HCT116 (cell line): Measurements from ENCODE around the gene GNA12. TPM values are rescaled to one million over a fixed set of nuclear protein-coding genes. Genes with fewer than 3 reads are reported as not detected.

Experiments
- ATAC-seq: fragments of 200-7000 bp; cut with Tn5 transposase; 2 replicates; pipeline ENCODE4 v1.9.1; 2020; ENCODE audit warnings: mild to moderate bottlenecking, moderate library complexity
- BruUV-seq: library from RNA; stranded (reverse); fragments of 400-500 nt; replicated peaks from 2 replicates; lab custom pipeline; 2021; lab: Mats Ljungman, UMichigan
- CTCF ChIA-PET: fragments of 300-600 bp; sonication (Branson Sonifier 250); formaldehyde crosslinking; loops from one replicate; lab custom pipeline; 2021; ENCODE audit warnings: antibody characterized with exemption; lab: Charles Lee
- POLR2A ChIA-PET: fragments of 300-600, 350-600 bp; sonication (Branson Sonifier 250); formaldehyde crosslinking; loops from one replicate; lab custom pipeline; 2021; ENCODE audit warnings: antibody characterized with exemption; lab: Charles Lee
- RAD21 ChIA-PET, 2 experiments: fragments of 300-600 bp; sonication (Branson Sonifier 250); formaldehyde crosslinking; loops; one replicate each; lab custom pipeline; 2023; ENCODE audit warnings: low total read pairs in 2 of 2; ENCODE audit not compliant: uncharacterized antibody in 2 of 2, unreplicated experiment in 2 of 2, low non-redundant PET in 1 of 2; lab: Charles Lee
- DNase-seq: peaks from one replicate; pipeline ENCODE4 v3.0.0-alpha.2; 2010; ENCODE audit warnings: low read depth, low spot score
- H2AFZ ChIP-seq: fragments of 200-600 bp; shearing (Covaris generic), sonication (generic); 2 replicates; pipeline ENCODE4 v1.6.1; 2017; ENCODE audit warnings: low read depth, mixed run types, mixed read lengths, antibody characterized with exemption, low read length; ENCODE audit not compliant: poor library complexity, severe bottlenecking
- H3K27ac ChIP-seq: 2 replicates; pipeline ENCODE4 v1.5.1; 2012; ENCODE audit warnings: low read depth, low read length
- H3K27me3 ChIP-seq: fragments of 200-600 bp; sonication (generic); 2 replicates; pipeline ENCODE4 v1.6.1; 2016; ENCODE audit warnings: mixed run types, low read length, mixed read lengths; ENCODE audit not compliant: insufficient read depth
- H3K36me3 ChIP-seq, 2 experiments: fragments of 200-500 bp in 1 of 2; fragments of 200-600 bp in 1 of 2; sonication (Bioruptor generic) in 1 of 2; sonication (generic) in 1 of 2; 2 replicates each; pipeline versions ENCODE4 v1.5.1 to v1.6.1; 2014 to 2016; ENCODE audit warnings: low read length in 2 of 2, inconsistent platforms in 1 of 2, mixed read lengths in 1 of 2, mixed run types in 1 of 2; ENCODE audit not compliant: insufficient read depth in 2 of 2, control insufficient read depth in 1 of 2
- H3K4me1 ChIP-seq, 2 experiments: fragments of 200-600 bp in 1 of 2; sonication (generic) in 1 of 2; 2 replicates each; pipeline versions ENCODE4 v1.5.1 to v1.6.1; 2012 to 2017; ENCODE audit warnings: low read length in 2 of 2, inconsistent platforms in 1 of 2, mild to moderate bottlenecking in 1 of 2, mixed read lengths in 1 of 2, mixed run types in 1 of 2, moderate library complexity in 1 of 2; ENCODE audit not compliant: insufficient read depth in 2 of 2, control insufficient read depth in 1 of 2
- H3K4me2 ChIP-seq: fragments of 200-600 bp; sonication (generic); 2 replicates; pipeline ENCODE4 v1.6.1; 2017; ENCODE audit warnings: mixed run types, low read length, mixed read lengths
- H3K4me3 ChIP-seq, 2 experiments: fragments of 200-600 bp in 1 of 2; sonication (generic) in 1 of 2; replicated peaks in 1 of 2; 2 replicates each; pipeline ENCODE4 v1.5.1; 2011 to 2016; ENCODE audit warnings: low read length in 2 of 2, control low read depth in 1 of 2, low read depth in 1 of 2, mild to moderate bottlenecking in 1 of 2, mixed read lengths in 1 of 2, mixed run types in 1 of 2
- H3K79me2 ChIP-seq: fragments of 200-600 bp; sonication (generic); 2 replicates; pipeline ENCODE4 v1.6.1; 2017; ENCODE audit warnings: mild to moderate bottlenecking, mixed run types, low read length, moderate library complexity, mixed read lengths; ENCODE audit not compliant: insufficient read depth
- H3K9ac ChIP-seq: fragments of 200-600 bp; sonication (generic); 2 replicates; pipeline ENCODE4 v1.6.1; 2016; ENCODE audit warnings: low read length, mixed read lengths
- H3K9me2 ChIP-seq: fragments of 200-600 bp; sonication (generic), shearing (Covaris generic); 2 replicates; pipeline ENCODE4 v1.6.1; 2017; ENCODE audit warnings: mixed run types, mild to moderate bottlenecking, moderate library complexity; ENCODE audit not compliant: insufficient read depth
- H3K9me3 ChIP-seq, 2 experiments: fragments of 200-500 bp in 1 of 2; fragments of 200-600 bp in 1 of 2; sonication (Bioruptor generic) in 1 of 2; sonication (generic) in 1 of 2; 2 replicates each; pipeline ENCODE4 v1.6.1; 2014 to 2017; ENCODE audit warnings: low read length in 2 of 2, mixed read lengths in 2 of 2, inconsistent platforms in 1 of 2, low read depth in 1 of 2, mild to moderate bottlenecking in 1 of 2, mixed run types in 1 of 2, moderate library complexity in 1 of 2; ENCODE audit not compliant: control insufficient read depth in 1 of 2, insufficient read depth in 1 of 2
- H4K20me1 ChIP-seq: fragments of 200-600 bp; sonication (generic), shearing (Covaris generic); 2 replicates; pipeline ENCODE4 v1.6.1; 2017; ENCODE audit warnings: mixed run types, mild to moderate bottlenecking, moderate library complexity; ENCODE audit not compliant: insufficient read depth
- ATF3 ChIP-seq: IDR thresholded peaks from 2 replicates; pipeline ENCODE4 v1.6.1; 2012
- CBX3 ChIP-seq: IDR thresholded peaks from 2 replicates; pipeline ENCODE4 v1.6.1; 2012; ENCODE audit warnings: low read depth
- CEBPB ChIP-seq: IDR thresholded peaks from 2 replicates; pipeline ENCODE4 v1.6.1; 2012; ENCODE audit warnings: low read depth
- EGR1 ChIP-seq: IDR thresholded peaks from 2 replicates; pipeline ENCODE4 v1.6.1; 2012; ENCODE audit warnings: low read depth
- EZH2 ChIP-seq: fragments of 200-600 bp; sonication (generic); IDR thresholded peaks from 2 replicates; pipeline ENCODE4 v1.6.1; 2017; ENCODE audit warnings: antibody characterized with exemption, mixed run types
- EZH2phosphoT487 ChIP-seq: fragments of 200-600 bp; IDR thresholded peaks from 2 replicates; pipeline ENCODE4 v1.6.1; 2018; ENCODE audit warnings: antibody characterized with exemption, borderline replicate concordance
- JUND ChIP-seq: IDR thresholded peaks from 2 replicates; pipeline ENCODE4 v1.6.1; 2012
- RAD21 ChIP-seq: IDR thresholded peaks from 2 replicates; pipeline ENCODE4 v1.6.1; 2012; ENCODE audit warnings: low read depth, mild to moderate bottlenecking
- SIN3A ChIP-seq: IDR thresholded peaks from 2 replicates; pipeline ENCODE4 v1.6.1; 2012; ENCODE audit warnings: low read depth
- SP1 ChIP-seq: IDR thresholded peaks from 2 replicates; pipeline ENCODE4 v1.6.1; 2012; ENCODE audit warnings: low read depth
- TCF7L2 ChIP-seq: IDR thresholded peaks from 2 replicates; pipeline ENCODE4 v1.7.0; 2011; ENCODE audit warnings: borderline replicate concordance, inconsistent platforms; ENCODE audit not compliant: insufficient read depth, insufficient read length; ENCODE audit errors: extremely low read depth
- YY1 ChIP-seq: IDR thresholded peaks from 2 replicates; pipeline ENCODE4 v1.6.1; 2011; ENCODE audit warnings: low read length, low read depth, moderate library complexity, mild to moderate bottlenecking; ENCODE audit not compliant: insufficient replicate concordance; ENCODE audit errors: extremely low read depth
- ZFX ChIP-seq: fragments of 450-650 bp; IDR thresholded peaks from 2 replicates; pipeline ENCODE4 v1.6.1; 2017
- intact Hi-C: fragments of 100-400 bp; cut with micrococcal nuclease; formaldehyde crosslinking; loops from 2 replicates; pipeline ENCODE4 v1.10.0; 2022
- total RNA-seq: library from RNA; stranded (reverse); gene quantifications from one replicate; pipeline ENCODE4 v1.2.1, GENCODE V29; 2021; ENCODE audit not compliant: unreplicated experiment
- TF ChIP-seq, protein P1 (sequence below): IDR thresholded peaks from 2 replicates; pipeline ENCODE4 v1.6.1; 2012; ENCODE audit warnings: low read depth
- TF ChIP-seq, protein P2 (sequence below): IDR thresholded peaks from 2 replicates; pipeline ENCODE4 v1.6.1; 2011; ENCODE audit warnings: mild to moderate bottlenecking, low read length, moderate library complexity; ENCODE audit not compliant: insufficient replicate concordance; ENCODE audit errors: extremely low read depth
- TF ChIP-seq, protein P3 (sequence below), 3 experiments: fragments of 200-600 bp in 1 of 3; sonication (generic) in 1 of 3; IDR thresholded peaks in 2 of 3; conservative IDR thresholded peaks in 1 of 3; 2 replicates each; pipeline ENCODE4 v1.5.1; 2012 to 2017; ENCODE audit warnings: low read depth in 2 of 3, low read length in 2 of 3, antibody characterized with exemption in 1 of 3, borderline replicate concordance in 1 of 3, control low read depth in 1 of 3, mild to moderate bottlenecking in 1 of 3, mixed read lengths in 1 of 3, mixed run types in 1 of 3, moderate library complexity in 1 of 3; ENCODE audit not compliant: insufficient read depth in 1 of 3

Gene GNA12
- total RNA-seq, 1 experiment from 2014 or later, result 32.6 TPM

GRCh38 chr7:2821842-2822507 is 22.1 kb downstream of the GNA12 start:
- CTCF ChIA-PET, result no interaction called here
- Histone ChIP-seq H3K4me2 (no peak overlapping the region), H3K36me3 (no peaks in the 10 kb centered on the region), H3K79me2 (peaks cover 90% of the 10 kb centered on the region), H3K4me1 (peaks cover 0 to 13% of the 10 kb centered on the region in 2 experiments; a peak in 1 of 4 replicates), H3K27me3 (no peaks in the 10 kb centered on the region), H4K20me1 (no peaks in the 10 kb centered on the region; the same call in 1 of the 2 replicates), H3K9me2 (no peaks in the 10 kb centered on the region), H2AFZ (no peak overlapping the region), H3K4me3 (no peak overlapping the region), H3K9ac (no peak overlapping the region), H3K9me3 (no peaks in the 10 kb centered on the region), H3K27ac (no peak overlapping the region)
- intact Hi-C loops, result loop anchor here (5.0 kb wide), 1 partner anchor 100 kb away; no protein-coding TSS in a partner anchor
- TF ChIP-seq CBX3 (no peak), ZFX (no peak), CEBPB (no peak), TCF7L2 (no peak), SIN3A (no peak), JUND (no peak), YY1 (no peak), EGR1 (no peak), EZH2 (no peak), SP1 (no peak), RAD21 (no peak), EZH2phosphoT487 (no peak), ATF3 (no peak)
- TF ChIP-seq, protein P1, sequence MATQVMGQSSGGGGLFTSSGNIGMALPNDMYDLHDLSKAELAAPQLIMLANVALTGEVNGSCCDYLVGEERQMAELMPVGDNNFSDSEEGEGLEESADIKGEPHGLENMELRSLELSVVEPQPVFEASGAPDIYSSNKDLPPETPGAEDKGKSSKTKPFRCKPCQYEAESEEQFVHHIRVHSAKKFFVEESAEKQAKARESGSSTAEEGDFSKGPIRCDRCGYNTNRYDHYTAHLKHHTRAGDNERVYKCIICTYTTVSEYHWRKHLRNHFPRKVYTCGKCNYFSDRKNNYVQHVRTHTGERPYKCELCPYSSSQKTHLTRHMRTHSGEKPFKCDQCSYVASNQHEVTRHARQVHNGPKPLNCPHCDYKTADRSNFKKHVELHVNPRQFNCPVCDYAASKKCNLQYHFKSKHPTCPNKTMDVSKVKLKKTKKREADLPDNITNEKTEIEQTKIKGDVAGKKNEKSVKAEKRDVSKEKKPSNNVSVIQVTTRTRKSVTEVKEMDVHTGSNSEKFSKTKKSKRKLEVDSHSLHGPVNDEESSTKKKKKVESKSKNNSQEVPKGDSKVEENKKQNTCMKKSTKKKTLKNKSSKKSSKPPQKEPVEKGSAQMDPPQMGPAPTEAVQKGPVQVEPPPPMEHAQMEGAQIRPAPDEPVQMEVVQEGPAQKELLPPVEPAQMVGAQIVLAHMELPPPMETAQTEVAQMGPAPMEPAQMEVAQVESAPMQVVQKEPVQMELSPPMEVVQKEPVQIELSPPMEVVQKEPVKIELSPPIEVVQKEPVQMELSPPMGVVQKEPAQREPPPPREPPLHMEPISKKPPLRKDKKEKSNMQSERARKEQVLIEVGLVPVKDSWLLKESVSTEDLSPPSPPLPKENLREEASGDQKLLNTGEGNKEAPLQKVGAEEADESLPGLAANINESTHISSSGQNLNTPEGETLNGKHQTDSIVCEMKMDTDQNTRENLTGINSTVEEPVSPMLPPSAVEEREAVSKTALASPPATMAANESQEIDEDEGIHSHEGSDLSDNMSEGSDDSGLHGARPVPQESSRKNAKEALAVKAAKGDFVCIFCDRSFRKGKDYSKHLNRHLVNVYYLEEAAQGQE, result no peak
- TF ChIP-seq, protein P2, sequence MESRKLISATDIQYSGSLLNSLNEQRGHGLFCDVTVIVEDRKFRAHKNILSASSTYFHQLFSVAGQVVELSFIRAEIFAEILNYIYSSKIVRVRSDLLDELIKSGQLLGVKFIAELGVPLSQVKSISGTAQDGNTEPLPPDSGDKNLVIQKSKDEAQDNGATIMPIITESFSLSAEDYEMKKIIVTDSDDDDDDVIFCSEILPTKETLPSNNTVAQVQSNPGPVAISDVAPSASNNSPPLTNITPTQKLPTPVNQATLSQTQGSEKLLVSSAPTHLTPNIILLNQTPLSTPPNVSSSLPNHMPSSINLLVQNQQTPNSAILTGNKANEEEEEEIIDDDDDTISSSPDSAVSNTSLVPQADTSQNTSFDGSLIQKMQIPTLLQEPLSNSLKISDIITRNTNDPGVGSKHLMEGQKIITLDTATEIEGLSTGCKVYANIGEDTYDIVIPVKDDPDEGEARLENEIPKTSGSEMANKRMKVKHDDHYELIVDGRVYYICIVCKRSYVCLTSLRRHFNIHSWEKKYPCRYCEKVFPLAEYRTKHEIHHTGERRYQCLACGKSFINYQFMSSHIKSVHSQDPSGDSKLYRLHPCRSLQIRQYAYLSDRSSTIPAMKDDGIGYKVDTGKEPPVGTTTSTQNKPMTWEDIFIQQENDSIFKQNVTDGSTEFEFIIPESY, result no peak
- TF ChIP-seq, protein P3, sequence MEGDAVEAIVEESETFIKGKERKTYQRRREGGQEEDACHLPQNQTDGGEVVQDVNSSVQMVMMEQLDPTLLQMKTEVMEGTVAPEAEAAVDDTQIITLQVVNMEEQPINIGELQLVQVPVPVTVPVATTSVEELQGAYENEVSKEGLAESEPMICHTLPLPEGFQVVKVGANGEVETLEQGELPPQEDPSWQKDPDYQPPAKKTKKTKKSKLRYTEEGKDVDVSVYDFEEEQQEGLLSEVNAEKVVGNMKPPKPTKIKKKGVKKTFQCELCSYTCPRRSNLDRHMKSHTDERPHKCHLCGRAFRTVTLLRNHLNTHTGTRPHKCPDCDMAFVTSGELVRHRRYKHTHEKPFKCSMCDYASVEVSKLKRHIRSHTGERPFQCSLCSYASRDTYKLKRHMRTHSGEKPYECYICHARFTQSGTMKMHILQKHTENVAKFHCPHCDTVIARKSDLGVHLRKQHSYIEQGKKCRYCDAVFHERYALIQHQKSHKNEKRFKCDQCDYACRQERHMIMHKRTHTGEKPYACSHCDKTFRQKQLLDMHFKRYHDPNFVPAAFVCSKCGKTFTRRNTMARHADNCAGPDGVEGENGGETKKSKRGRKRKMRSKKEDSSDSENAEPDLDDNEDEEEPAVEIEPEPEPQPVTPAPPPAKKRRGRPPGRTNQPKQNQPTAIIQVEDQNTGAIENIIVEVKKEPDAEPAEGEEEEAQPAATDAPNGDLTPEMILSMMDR (IDR thresholded peaks at IDR 0.05 in 2 of 3, conservative IDR thresholded peaks at IDR 0.05 in 1 of 3; ENCODE audit: borderline replicate concordance in 1 of 3, insufficient read depth in 1 of 3, low read depth in 2 of 3, low read length in 2 of 3), result no peak
- ATAC-seq (no peak), DNase-seq (no peak)
- POLR2A ChIA-PET, result interaction anchor here (0.5 kb wide), 1 partner anchor 21 kb away, joined by 3 read pairs; no protein-coding TSS in a partner anchor
- RAD21 ChIA-PET, result no interaction called here
- BruUV-seq, result no TSS peak
